ENCODE results near the gene G6PD.

- no peak for TF ChIP-seq MYC (IDR thresholded peaks at IDR 0.05; ENCODE audit: borderline replicate concordance, low read length)
- TF ChIP-seq REST (IDR thresholded peaks at IDR 0.05): no peak
- TF ChIP-seq USF2 (IDR thresholded peaks at IDR 0.05): no peak
- no peak for TF ChIP-seq HMGXB4 (CRISPR knock-in tag; IDR thresholded peaks at IDR 0.05; ENCODE audit: borderline replicate concordance)
- TF ChIP-seq POLR2A (IDR thresholded peaks at IDR 0.05; ENCODE audit: low read length): no peak
- TF ChIP-seq EHMT2 (IDR thresholded peaks at IDR 0.05; ENCODE audit: low read depth): no peak
- no peak for TF ChIP-seq ELK1 (IDR thresholded peaks at IDR 0.05; ENCODE audit: low read depth, low read length)
- no peak for TF ChIP-seq CHD4 (IDR thresholded peaks at IDR 0.05; ENCODE audit: borderline replicate concordance)
- TF ChIP-seq CTCF (IDR thresholded peaks at IDR 0.05): no peak
- TF ChIP-seq RAD21 (conservative IDR thresholded peaks at IDR 0.05 in 1 of 2, IDR thresholded peaks at IDR 0.05 in 1 of 2): no peak
Observed at GRCh38 chrX:154511761-154512160, 34.9 kb downstream of the G6PD start.

Measured in A549 (cell line).